ENCODE measurements around the gene SAP30. TPM values are rescaled to one million over a fixed set of nuclear protein-coding genes. Genes with fewer than 3 reads are reported as not detected.

The SAP30 gene
- total and polyA plus RNA-seq, 9 donors, result 10.7 to 32.3 (median 15.7) TPM

GRCh38 chr4:173345648-173346047, 25.1 kb upstream of the SAP30 start:
- Histone ChIP-seq H3K27ac (no peak overlapping the region), H3K4me1 (ENCODE audit: insufficient read depth) (no peaks in the 10 kb centered on the region), H3K36me3 (no peaks in the 10 kb centered on the region), H3K9me3 (no peaks in the 10 kb centered on the region), H3K4me3 (no peak overlapping the region), H3K27me3 (no peaks in the 10 kb centered on the region)
- TF ChIP-seq CTCF (IDR thresholded peaks at IDR 0.05) (no peak), POLR2A (IDR thresholded peaks at IDR 0.05) (no peak), EP300 (IDR thresholded peaks at IDR 0.05) (no peak)
- intact Hi-C loops (cut with DNase I), result no loop called here
- DNase-seq, result no peak
- WGBS, 3 donors, result 58 to 71% (median 63%) methylated on average over 2 of the region's 2 CpGs

- no peak for DNase-seq
- H3K36me3 ChIP-seq, result no peaks in the 10 kb centered on the region
- H3K27ac ChIP-seq, result no peak overlapping the region
- H3K4me1 ChIP-seq (ENCODE audit: insufficient read depth), result no peaks in the 10 kb centered on the region
- 78 to 87% (median 80%) methylated on average over 2 of the region's 2 CpGs for WGBS, 3 donors
- H3K9me3 ChIP-seq, result no peaks in the 10 kb centered on the region
- intact Hi-C loops (cut with DNase I), result no loop called here
- no peak overlapping the region for H3K4me3 ChIP-seq
- TF ChIP-seq EP300 (IDR thresholded peaks at IDR 0.05) (no peak), CTCF (IDR thresholded peaks at IDR 0.05) (no peak), POLR2A (IDR thresholded peaks at IDR 0.05) (no peak)
- H3K27me3 ChIP-seq, result no peaks in the 10 kb centered on the region
Measured at GRCh38 chr4:173346074-173346473, 24.7 kb upstream of the SAP30 start.

GRCh38 chr4:173347467-173347866, 23.3 kb upstream of the SAP30 start:
- intact Hi-C loops (cut with DNase I), result no loop called here
- no peaks in the 10 kb centered on the region for H3K27me3 ChIP-seq
- WGBS, 3 donors, result 89 to 100% (median 100%) methylated on average over 1 of the region's 1 CpG
- H3K4me3 ChIP-seq, result no peak overlapping the region
- DNase-seq, result no peak
- H3K27ac ChIP-seq, result no peak overlapping the region
- H3K9me3 ChIP-seq, result no peaks in the 10 kb centered on the region
- H3K4me1 ChIP-seq (ENCODE audit: insufficient read depth), result no peaks in the 10 kb centered on the region
- H3K36me3 ChIP-seq, result no peaks in the 10 kb centered on the region
- no peak for TF ChIP-seq CTCF (IDR thresholded peaks at IDR 0.05)
- TF ChIP-seq POLR2A (IDR thresholded peaks at IDR 0.05), result no peak
- TF ChIP-seq EP300 (IDR thresholded peaks at IDR 0.05), result no peak

- Histone ChIP-seq H3K4me3 (no peak overlapping the region), H3K27me3 (no peaks in the 10 kb centered on the region), H3K4me1 (ENCODE audit: insufficient read depth) (peaks cover 2% of the 10 kb centered on the region), H3K36me3 (no peaks in the 10 kb centered on the region), H3K9me3 (no peaks in the 10 kb centered on the region), H3K27ac (no peak overlapping the region)
- WGBS, 3 donors, result 75 to 86% (median 79%) methylated on average over 2 of the region's 2 CpGs
- no peak for TF ChIP-seq CTCF (IDR thresholded peaks at IDR 0.05)
- no peak for TF ChIP-seq POLR2A (IDR thresholded peaks at IDR 0.05)
- no peak for TF ChIP-seq EP300 (IDR thresholded peaks at IDR 0.05)
- intact Hi-C loops (cut with DNase I), result no loop called here
- DNase-seq, result no peak
Measured at GRCh38 chr4:173357939-173358338, 12.8 kb upstream of the SAP30 start.
